ENCODE measurements around the gene CACNA1B.

The CACNA1B gene

DNA sequence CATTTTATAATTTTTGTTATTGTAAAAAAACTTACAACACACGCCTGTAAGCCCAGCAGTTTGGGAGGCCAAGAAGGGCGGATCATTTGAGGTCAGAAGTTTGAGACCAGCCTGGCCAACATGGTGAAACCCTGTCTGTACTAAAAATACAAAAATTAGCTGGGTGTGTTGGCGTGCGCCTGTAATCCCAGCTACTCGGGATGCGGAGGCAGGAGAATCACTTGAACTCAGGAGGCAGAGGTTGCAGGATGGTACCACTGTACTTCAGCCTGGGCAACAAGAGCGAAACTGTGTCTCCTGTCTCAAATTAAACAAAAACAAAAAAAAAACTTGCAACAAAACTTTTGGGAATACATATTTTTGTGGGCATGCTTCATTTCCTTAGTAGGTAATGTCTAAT, 164.6 kb downstream of the CACNA1B start:
- H3K4me1 Mint-ChIP-seq (ENCODE audit: low read depth): no peaks in the 10 kb centered on the region
- H3K27me3 Mint-ChIP-seq: peaks cover 17% of the 10 kb centered on the region
- no peak overlapping the region for H3K27ac Mint-ChIP-seq
- no peaks in the 10 kb centered on the region for H3K9me3 Mint-ChIP-seq
- no peaks in the 10 kb centered on the region for H3K36me3 Mint-ChIP-seq (ENCODE audit: low read depth)
- no peak overlapping the region for H3K4me3 Mint-ChIP-seq

GRCh38 chr9:138042640-138043039, 165.1 kb downstream of the CACNA1B start:
- H3K9me3 Mint-ChIP-seq: no peaks in the 10 kb centered on the region
- H3K36me3 Mint-ChIP-seq (ENCODE audit: low read depth): no peaks in the 10 kb centered on the region
- no peak overlapping the region for H3K4me3 Mint-ChIP-seq
- H3K27ac Mint-ChIP-seq: no peak overlapping the region
- no peaks in the 10 kb centered on the region for H3K4me1 Mint-ChIP-seq (ENCODE audit: low read depth)
- H3K27me3 Mint-ChIP-seq: peaks cover 16% of the 10 kb centered on the region

DNA sequence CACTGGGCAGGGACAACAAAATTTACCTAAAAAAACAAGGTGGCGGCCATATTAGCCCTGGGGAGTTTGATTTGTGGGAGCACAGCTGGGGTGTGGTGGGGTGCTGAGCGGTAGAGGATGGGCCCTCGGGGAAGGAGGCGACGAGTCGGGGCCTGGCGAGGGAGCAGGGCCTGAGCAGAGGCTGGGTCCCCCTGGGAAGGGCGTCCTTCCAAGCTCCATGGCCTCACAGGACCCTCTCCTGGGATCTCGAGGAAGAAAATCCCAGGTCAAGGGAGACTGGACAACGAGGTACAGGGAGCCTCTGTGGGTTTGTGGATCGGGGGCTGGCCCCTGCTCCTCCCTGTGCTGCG, 165.5 kb downstream of the CACNA1B start:
- Mint-ChIP-seq H3K4me3 (no peak overlapping the region), H3K27ac (no peak overlapping the region), H3K36me3 (ENCODE audit: low read depth) (no peaks in the 10 kb centered on the region), H3K4me1 (ENCODE audit: low read depth) (no peaks in the 10 kb centered on the region), H3K9me3 (no peaks in the 10 kb centered on the region), H3K27me3 (peaks cover 12% of the 10 kb centered on the region)

DNA sequence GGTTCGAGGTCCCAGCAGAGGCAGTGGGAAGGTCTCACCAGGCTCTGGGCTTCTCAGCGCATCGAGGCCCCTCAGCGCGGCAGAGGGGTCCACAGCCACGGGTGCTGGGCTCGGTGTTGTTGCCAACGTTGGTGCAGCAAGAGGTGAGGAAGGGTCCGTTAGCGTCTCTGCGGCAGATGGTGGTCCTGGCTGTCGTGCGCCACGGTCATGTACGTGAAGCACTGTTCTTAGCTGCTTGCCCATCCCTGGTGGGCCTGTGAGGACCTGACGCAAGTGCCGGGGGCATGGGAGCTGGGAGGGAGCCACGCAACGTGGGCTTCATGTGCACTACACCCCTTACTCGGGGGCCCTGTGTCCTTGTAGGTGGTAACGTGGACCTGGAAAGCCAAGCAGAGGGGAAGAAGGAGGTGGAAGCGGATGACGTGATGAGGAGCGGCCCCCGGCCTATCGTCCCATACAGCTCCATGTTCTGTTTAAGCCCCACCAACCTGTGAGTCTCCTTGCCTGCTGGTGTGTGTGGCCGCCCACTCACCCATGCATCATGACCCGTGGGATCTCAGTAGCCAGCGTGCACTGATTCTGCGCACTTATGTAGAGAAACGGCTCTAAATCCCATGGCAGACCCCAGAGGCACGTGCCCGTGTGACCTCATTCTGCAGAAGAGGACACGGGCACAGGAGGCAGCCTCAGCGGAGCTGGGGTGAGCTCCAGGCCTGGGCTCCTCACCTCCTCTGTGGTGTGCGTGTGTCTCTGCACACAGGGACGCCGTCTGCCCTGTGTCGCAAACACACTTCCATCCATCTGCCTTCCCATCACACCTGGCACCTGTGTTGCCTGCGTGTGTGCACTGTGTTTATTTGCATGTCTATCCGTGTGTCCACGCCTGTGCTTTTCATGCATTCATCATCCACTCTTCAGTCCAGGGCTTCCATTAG, 166.1 kb downstream of the CACNA1B start:
- peaks cover 11% of the 10 kb centered on the region for H3K27me3 Mint-ChIP-seq
- no peaks in the 10 kb centered on the region for H3K36me3 Mint-ChIP-seq (ENCODE audit: low read depth)
- H3K27ac Mint-ChIP-seq: no peak overlapping the region
- H3K4me3 Mint-ChIP-seq: no peak overlapping the region
- H3K9me3 Mint-ChIP-seq: no peaks in the 10 kb centered on the region
- no peaks in the 10 kb centered on the region for H3K4me1 Mint-ChIP-seq (ENCODE audit: low read depth)

GRCh38 chr9:138044485-138045383, 167.2 kb downstream of the CACNA1B start:
- no peaks in the 10 kb centered on the region for H3K9me3 Mint-ChIP-seq
- no peak overlapping the region for H3K27ac Mint-ChIP-seq
- no peak overlapping the region for H3K4me3 Mint-ChIP-seq
- H3K27me3 Mint-ChIP-seq: peaks cover 8% of the 10 kb centered on the region
- no peaks in the 10 kb centered on the region for H3K36me3 Mint-ChIP-seq (ENCODE audit: low read depth)
- H3K4me1 Mint-ChIP-seq (ENCODE audit: low read depth): no peaks in the 10 kb centered on the region

GRCh38 chr9:138045541-138046490, 168.2 kb downstream of the CACNA1B start:
- H3K4me1 Mint-ChIP-seq (ENCODE audit: low read depth): no peaks in the 10 kb centered on the region
- no peaks in the 10 kb centered on the region for H3K36me3 Mint-ChIP-seq (ENCODE audit: low read depth)
- H3K9me3 Mint-ChIP-seq: no peaks in the 10 kb centered on the region
- no peak overlapping the region for H3K4me3 Mint-ChIP-seq
- H3K27ac Mint-ChIP-seq: no peak overlapping the region
- peaks cover 7% of the 10 kb centered on the region for H3K27me3 Mint-ChIP-seq

GRCh38 chr9:138046641-138047301, 169.2 kb downstream of the CACNA1B start:
- Mint-ChIP-seq H3K9me3 (no peaks in the 10 kb centered on the region), H3K4me3 (no peak overlapping the region), H3K36me3 (ENCODE audit: low read depth) (no peaks in the 10 kb centered on the region), H3K27me3 (peaks cover 8% of the 10 kb centered on the region), H3K4me1 (ENCODE audit: low read depth) (no peaks in the 10 kb centered on the region), H3K27ac (no peak overlapping the region)

GRCh38 chr9:138047469-138048040, 170.0 kb downstream of the CACNA1B start:
- Mint-ChIP-seq H3K36me3 (ENCODE audit: low read depth) (no peaks in the 10 kb centered on the region), H3K4me3 (no peak overlapping the region), H3K4me1 (ENCODE audit: low read depth) (no peaks in the 10 kb centered on the region), H3K27ac (no peak overlapping the region), H3K9me3 (no peaks in the 10 kb centered on the region), H3K27me3 (peaks cover 8% of the 10 kb centered on the region)

DNA sequence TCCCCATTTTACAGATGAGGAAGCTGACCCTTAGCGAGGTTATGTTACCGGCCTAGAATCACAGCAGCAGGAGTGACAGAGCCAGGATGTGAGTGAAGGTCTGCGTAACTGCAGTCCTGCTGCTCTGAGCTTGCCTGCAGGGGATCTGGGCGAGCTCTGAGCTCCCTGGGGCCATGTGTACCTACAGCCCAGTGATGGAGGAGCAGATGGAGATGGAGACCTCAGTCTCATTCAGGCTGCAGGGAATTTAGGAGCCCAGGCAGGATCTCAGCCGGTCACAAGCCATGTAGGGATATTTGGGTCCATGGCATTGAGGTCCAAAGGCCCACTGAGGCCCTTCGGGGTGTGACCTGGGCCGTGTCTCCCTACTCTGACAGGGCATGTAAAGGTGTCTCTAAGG, 170.6 kb downstream of the CACNA1B start:
- Mint-ChIP-seq H3K9me3 (no peaks in the 10 kb centered on the region), H3K27ac (no peak overlapping the region), H3K4me3 (no peak overlapping the region), H3K36me3 (ENCODE audit: low read depth) (no peaks in the 10 kb centered on the region), H3K4me1 (ENCODE audit: low read depth) (no peaks in the 10 kb centered on the region), H3K27me3 (peaks cover 4% of the 10 kb centered on the region)

GRCh38 chr9:138049085-138049778, 171.7 kb downstream of the CACNA1B start:
- H3K36me3 Mint-ChIP-seq (ENCODE audit: low read depth): no peaks in the 10 kb centered on the region
- H3K9me3 Mint-ChIP-seq: no peaks in the 10 kb centered on the region
- H3K27me3 Mint-ChIP-seq: peaks cover 4% of the 10 kb centered on the region
- H3K4me1 Mint-ChIP-seq (ENCODE audit: low read depth): no peaks in the 10 kb centered on the region
- no peak overlapping the region for H3K27ac Mint-ChIP-seq
- no peak overlapping the region for H3K4me3 Mint-ChIP-seq

DNA sequence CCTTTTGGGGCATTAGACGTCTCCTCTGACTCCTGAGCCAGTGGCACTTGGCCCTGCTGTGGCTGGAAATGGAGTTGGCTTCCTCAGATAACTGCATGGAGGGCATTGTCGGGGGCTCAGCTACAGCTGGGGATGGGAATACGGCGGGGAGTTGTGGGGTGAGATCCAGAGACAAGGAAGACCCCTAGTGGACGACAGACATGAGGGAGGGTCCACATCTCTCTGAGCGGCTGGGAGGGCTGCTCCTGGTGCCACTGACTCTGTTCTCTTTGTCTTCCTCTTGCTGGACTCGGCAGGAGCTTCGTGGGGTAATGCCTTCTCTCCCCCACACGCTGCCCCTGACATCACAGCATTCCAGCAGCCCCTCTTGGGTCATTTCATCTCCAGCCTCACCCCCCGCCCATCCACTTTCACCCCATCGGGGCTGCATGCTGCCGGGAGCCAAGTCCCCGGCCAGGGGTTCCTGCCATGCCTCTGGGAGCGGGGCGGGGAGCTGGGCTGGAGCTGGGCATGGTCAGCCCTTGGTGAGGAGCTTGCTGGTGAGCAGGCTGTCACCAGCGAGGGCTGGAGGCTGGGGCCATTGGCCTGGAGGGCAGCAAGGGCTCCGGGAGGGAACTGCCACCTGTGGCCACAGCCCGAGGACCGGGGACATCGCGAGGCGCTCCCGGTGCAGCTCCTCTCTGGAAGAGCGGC, 172.3 kb downstream of the CACNA1B start:
- H3K4me1 Mint-ChIP-seq (ENCODE audit: low read depth): no peaks in the 10 kb centered on the region
- no peak overlapping the region for H3K27ac Mint-ChIP-seq
- no peaks in the 10 kb centered on the region for H3K36me3 Mint-ChIP-seq (ENCODE audit: low read depth)
- no peaks in the 10 kb centered on the region for H3K9me3 Mint-ChIP-seq
- no peak overlapping the region for H3K4me3 Mint-ChIP-seq
- peaks cover 8% of the 10 kb centered on the region for H3K27me3 Mint-ChIP-seq

DNA sequence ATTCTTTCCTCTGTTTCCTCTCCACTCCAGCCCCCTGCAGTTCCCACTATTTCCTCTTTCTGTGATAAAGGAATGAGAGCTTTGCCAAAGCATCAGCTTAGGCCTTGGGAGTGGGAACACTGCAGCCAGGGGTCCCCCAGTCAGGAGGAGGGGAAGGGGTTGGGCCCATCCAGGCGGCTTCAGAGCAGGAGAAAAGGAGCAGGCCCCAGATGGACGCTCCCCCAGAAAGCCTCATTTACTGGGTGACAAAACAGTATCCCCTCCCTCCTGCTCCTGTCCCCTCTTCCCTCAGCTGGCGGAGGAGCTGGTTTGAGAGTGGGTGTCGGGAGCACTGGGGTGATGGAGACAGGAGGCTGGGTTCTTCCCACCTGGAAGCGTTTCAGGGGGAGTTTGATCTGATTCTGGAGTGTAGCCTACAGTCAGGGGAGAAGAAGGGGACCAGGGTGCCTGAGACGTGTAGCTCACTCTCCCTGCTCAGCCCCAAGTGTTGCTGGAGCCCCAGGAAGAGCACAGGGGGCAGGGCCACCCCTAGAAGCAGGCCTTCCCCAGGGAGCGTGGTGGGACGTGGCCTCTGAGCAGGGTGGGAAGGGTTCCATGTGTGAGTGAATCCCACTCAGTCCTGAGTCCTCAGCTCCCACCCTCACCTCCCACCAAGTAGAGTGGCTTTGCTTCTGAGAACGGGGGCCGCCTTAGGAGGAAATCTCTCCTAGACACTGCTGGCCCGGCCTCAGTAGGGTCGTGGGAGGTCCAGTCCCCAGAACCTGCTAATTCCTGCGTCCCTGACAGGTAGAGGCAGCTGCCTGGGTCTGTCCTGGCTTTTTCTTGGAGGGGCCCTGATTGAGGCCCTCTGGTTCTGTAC, 173.1 kb downstream of the CACNA1B start:
- Mint-ChIP-seq H3K4me1 (ENCODE audit: low read depth) (no peaks in the 10 kb centered on the region), H3K36me3 (ENCODE audit: low read depth) (no peaks in the 10 kb centered on the region), H3K4me3 (no peak overlapping the region), H3K27me3 (peaks cover 14% of the 10 kb centered on the region), H3K27ac (no peak overlapping the region), H3K9me3 (no peaks in the 10 kb centered on the region)

Measured in stimulated activated naive CD8-positive, alpha-beta T cell treated with anti-CD3 and anti-CD28 coated beads, Interleukin-15, Interleukin-2, amounts not matched to agents 100 ng/mL and 50 ng/mL, for 24 hours (primary cell).